Medulla oblongata (tissue), 1 donor: ENCODE results near the gene F7.

Source experiments
- DNase-seq: peaks from one replicate; pipeline ENCODE4 v3.0.0-alpha.2; 2015; ENCODE audit errors: extremely low spot score

F7 gene

GRCh38 chr13:113117911-113118260, 12.3 kb downstream of the F7 start:
- no peak for DNase-seq

GRCh38 chr13:113118261-113119021, 12.8 kb downstream of the F7 start:
- DNase-seq: no peak

- no peak for DNase-seq
Measured at GRCh38 chr13:113119166-113119821, 13.7 kb downstream of the F7 start.

GRCh38 chr13:113119822-113120189, 14.2 kb downstream of the F7 start:
- DNase-seq: no peak

- DNase-seq: no peak
Measured at GRCh38 chr13:113120300-113121182, 14.9 kb downstream of the F7 start.

GRCh38 chr13:113121183-113121927, 15.8 kb downstream of the F7 start:
- no peak for DNase-seq

- no peak for DNase-seq
Measured at GRCh38 chr13:113121928-113122471, 16.4 kb downstream of the F7 start.

- DNase-seq: no peak
Measured at GRCh38 chr13:113122550-113123225, 17.1 kb downstream of the F7 start, which contains the start of gene F10. F10 (plus strand) TSS chr13:113122799; CDS start chr13:113122856, 57 bp downstream.

- DNase-seq: no peak
Measured at GRCh38 chr13:113123226-113124201, 17.9 kb downstream of the F7 start.

- no peak for DNase-seq
Measured at GRCh38 chr13:113124211-113124970, 18.8 kb downstream of the F7 start.

GRCh38 chr13:113125506-113126264, 20.1 kb downstream of the F7 start:
- DNase-seq: no peak

GRCh38 chr13:113126265-113127150, 20.9 kb downstream of the F7 start:
- no peak for DNase-seq

- no peak for DNase-seq
Measured at GRCh38 chr13:113129480-113129879, 23.9 kb downstream of the F7 start.

GRCh38 chr13:113129921-113130750, 24.5 kb downstream of the F7 start:
- no peak for DNase-seq

GRCh38 chr13:113135281-113135760, 29.7 kb downstream of the F7 start:
- no peak for DNase-seq

GRCh38 chr13:113137691-113138298, 32.2 kb downstream of the F7 start:
- DNase-seq: no peak
